Measurements from ENCODE around the gene AHSP. TPM values are rescaled to one million over a fixed set of nuclear protein-coding genes. Genes with fewer than 3 reads are reported as not detected.

The AHSP gene, protein sequence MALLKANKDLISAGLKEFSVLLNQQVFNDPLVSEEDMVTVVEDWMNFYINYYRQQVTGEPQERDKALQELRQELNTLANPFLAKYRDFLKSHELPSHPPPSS
- total RNA-seq (2012; rRNA removed) (not detected in 2 replicates), polyA plus RNA-seq (2012; rRNA removed) (not detected in 2 replicates), Bru-seq, nascent RNA (not detected), BruChase-seq, experiment 1, labeled RNA remaining after a 6-hour chase (not detected), BruChase-seq, experiment 2, labeled RNA remaining after a 2-hour chase (not detected)
- polyA plus RNA-seq (2012; cell fraction: cytosol; rRNA removed): not detected in 2 replicates
- polyA plus RNA-seq (2012; cell fraction: nucleus; rRNA removed; ENCODE audit: low replicate concordance): not detected in 2 replicates
- long read RNA-seq: 0 reads

DNA sequence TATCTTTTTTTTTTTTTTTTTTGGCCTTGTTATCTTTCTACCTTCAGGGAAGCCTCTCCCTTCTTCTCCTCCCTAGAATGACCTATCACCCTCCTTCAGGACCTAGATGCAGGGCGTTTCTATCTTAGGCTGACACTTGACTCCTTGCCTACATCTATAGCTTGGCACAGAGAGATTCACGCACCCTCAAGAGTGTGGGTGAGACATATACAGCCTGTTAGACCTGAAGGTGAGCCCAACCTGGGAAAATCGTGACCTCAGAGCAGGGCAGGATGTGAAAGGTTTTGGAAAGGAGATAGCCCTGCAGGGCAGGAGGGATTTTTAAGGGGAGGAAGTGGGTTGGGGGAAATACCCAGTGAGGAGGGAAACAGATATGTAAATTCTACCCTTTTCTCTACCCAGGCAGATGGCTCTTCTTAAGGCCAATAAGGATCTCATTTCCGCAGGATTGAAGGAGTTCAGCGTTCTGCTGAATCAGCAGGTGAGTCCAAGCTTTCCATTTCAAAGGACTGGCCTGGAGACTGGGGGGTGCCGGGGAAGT lies at the start of gene AHSP:
TSS of gene AHSP (plus strand) at position 167 of the 541 bp plus-strand sequence. CDS start at position 407, 240 bp downstream.
- H3K79me1 ChIP-seq (ENCODE audit: low read depth in 1 of 2, low read length in 2 of 2): no peaks in the 10 kb centered on the region
- DNase-seq: no peak
- H3K9me1 ChIP-seq (ENCODE audit: insufficient read depth, low read length): no peaks in the 10 kb centered on the region
- H2AK9ac ChIP-seq (replicated peaks; ENCODE audit: low read depth, low read length, poor library complexity): no peak within 1 kb of the TSS
- no peak within 1 kb of the TSS for H2BK15ac ChIP-seq (ENCODE audit: low read depth, low read length)
- no peak within 1 kb of the TSS for H3K56ac ChIP-seq (ENCODE audit: extremely low read depth, insufficient read depth, low read length)
- WGBS, 2 experiments (ENCODE audit: extremely low coverage in 2 of 2, insufficient read length in 1 of 2): 20% methylated on average over 1 of the region's 6 CpGs; no CpG with 5 or more reads in 1 of the 2 experiments
- H2AFZ ChIP-seq (replicated peaks; ENCODE audit: low read length, poor library complexity): peak within 1 kb of the TSS; percentile 69
- intact Hi-C loops (cut with micrococcal nuclease) (loop anchor here (2.0 kb wide), 1 partner anchor 19 kb away; the partner anchor contains the start of gene RUSF1), dilution Hi-C loops (cut with HindIII; ENCODE audit: low sequenced_read_pairs, unreplicated experiment) (no loop called here), in situ Hi-C loops (cut with MboI; ENCODE audit: low sequenced_read_pairs) (no loop called here)
- no peak within 1 kb of the TSS for H3K18ac ChIP-seq (ENCODE audit: low read depth, low read length)
- H3K4me2 ChIP-seq (ENCODE audit: low read depth, low read length): peak within 1 kb of the TSS; percentile 51
- H4K20me1 ChIP-seq (ENCODE audit: insufficient read depth, low read length): no peaks in the 10 kb centered on the region
- H3K27ac ChIP-seq (ENCODE audit: insufficient read depth, low read length): no peak within 1 kb of the TSS
- no peak within 1 kb of the TSS for H4K5ac ChIP-seq (ENCODE audit: low read depth, low read length)
- peaks cover 4% of the 10 kb centered on the region; the same call in 1 of the 2 replicates for H3K4me1 ChIP-seq (ENCODE audit: control insufficient read depth, insufficient read depth, low read length)
- POLR2A ChIA-PET (ENCODE audit: unreplicated experiment): no interaction called here
- no peak within 1 kb of the TSS for H2BK20ac ChIP-seq (ENCODE audit: low read depth, low read length)
- BruUV-seq (replicated peaks): no TSS peak
- H3K4me3 ChIP-seq (ENCODE audit: insufficient read depth, low read depth, low read length): peak within 1 kb of the TSS; percentile 39; the same call in 1 of the 2 replicates
- ATAC-seq (ENCODE audit: low read depth): no peak
- H2BK120ac ChIP-seq (ENCODE audit: low read depth, low read length): no peak within 1 kb of the TSS; the same call in 1 of the 2 replicates
- H3K27me3 ChIP-seq (ENCODE audit: control insufficient read depth, insufficient read depth, low read length): peaks cover 25% of the 10 kb centered on the region
- no peaks in the 10 kb centered on the region for H3K9me3 ChIP-seq (ENCODE audit: control insufficient read depth, insufficient read depth, low read length)
- no peak within 1 kb of the TSS for H4K8ac ChIP-seq (ENCODE audit: low read depth in 2 of 2, low read length in 2 of 2)
- CTCF ChIA-PET: no interaction called here
- H2BK5ac ChIP-seq (ENCODE audit: low read depth, low read length, poor library complexity, severe bottlenecking): no peak within 1 kb of the TSS
- H3K23ac ChIP-seq (ENCODE audit: low read depth, low read length): no peak within 1 kb of the TSS; the same call in 1 of the 2 replicates
- H2AK5ac ChIP-seq (ENCODE audit: low read depth, low read length): no peak within 1 kb of the TSS
- H3K36me3 ChIP-seq (ENCODE audit: control insufficient read depth, insufficient read depth, low read length): no peaks in the 10 kb centered on the region
- TF ChIP-seq, protein P1, sequence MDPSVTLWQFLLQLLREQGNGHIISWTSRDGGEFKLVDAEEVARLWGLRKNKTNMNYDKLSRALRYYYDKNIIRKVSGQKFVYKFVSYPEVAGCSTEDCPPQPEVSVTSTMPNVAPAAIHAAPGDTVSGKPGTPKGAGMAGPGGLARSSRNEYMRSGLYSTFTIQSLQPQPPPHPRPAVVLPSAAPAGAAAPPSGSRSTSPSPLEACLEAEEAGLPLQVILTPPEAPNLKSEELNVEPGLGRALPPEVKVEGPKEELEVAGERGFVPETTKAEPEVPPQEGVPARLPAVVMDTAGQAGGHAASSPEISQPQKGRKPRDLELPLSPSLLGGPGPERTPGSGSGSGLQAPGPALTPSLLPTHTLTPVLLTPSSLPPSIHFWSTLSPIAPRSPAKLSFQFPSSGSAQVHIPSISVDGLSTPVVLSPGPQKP (IDR thresholded peaks at IDR 0.05; ENCODE audit: borderline replicate concordance, low read depth, low read length): no peak
- TF ChIP-seq MAFK (IDR thresholded peaks at IDR 0.05; ENCODE audit: low read depth, low read length): peak; percentile 54; the same call in 1 of the 2 replicates
- H3K9ac ChIP-seq (ENCODE audit: low read depth, low read length): peak within 1 kb of the TSS; percentile 6; the same call in 1 of the 2 replicates
- no peak within 1 kb of the TSS for H4K91ac ChIP-seq (ENCODE audit: insufficient read depth, low read depth, low read length)
- H3K4ac ChIP-seq (ENCODE audit: low read depth, low read length): no peak within 1 kb of the TSS
- no peak within 1 kb of the TSS for H3K14ac ChIP-seq (replicated peaks; ENCODE audit: low read depth, low read length)
